ENCODE data around the gene SNX20. TPM values are rescaled to one million over a fixed set of nuclear protein-coding genes. Genes with fewer than 3 reads are reported as not detected.

The SNX20 gene
- total and polyA plus RNA-seq, 2 of the 13 experiments (the other 11 are each of a cell fraction or from before 2014, with no cell fraction given), result not detected

GRCh38 chr16:50667497-50668367 is 13.4 kb downstream of the SNX20 start (continued):
- TF ChIP-seq, protein P1, sequence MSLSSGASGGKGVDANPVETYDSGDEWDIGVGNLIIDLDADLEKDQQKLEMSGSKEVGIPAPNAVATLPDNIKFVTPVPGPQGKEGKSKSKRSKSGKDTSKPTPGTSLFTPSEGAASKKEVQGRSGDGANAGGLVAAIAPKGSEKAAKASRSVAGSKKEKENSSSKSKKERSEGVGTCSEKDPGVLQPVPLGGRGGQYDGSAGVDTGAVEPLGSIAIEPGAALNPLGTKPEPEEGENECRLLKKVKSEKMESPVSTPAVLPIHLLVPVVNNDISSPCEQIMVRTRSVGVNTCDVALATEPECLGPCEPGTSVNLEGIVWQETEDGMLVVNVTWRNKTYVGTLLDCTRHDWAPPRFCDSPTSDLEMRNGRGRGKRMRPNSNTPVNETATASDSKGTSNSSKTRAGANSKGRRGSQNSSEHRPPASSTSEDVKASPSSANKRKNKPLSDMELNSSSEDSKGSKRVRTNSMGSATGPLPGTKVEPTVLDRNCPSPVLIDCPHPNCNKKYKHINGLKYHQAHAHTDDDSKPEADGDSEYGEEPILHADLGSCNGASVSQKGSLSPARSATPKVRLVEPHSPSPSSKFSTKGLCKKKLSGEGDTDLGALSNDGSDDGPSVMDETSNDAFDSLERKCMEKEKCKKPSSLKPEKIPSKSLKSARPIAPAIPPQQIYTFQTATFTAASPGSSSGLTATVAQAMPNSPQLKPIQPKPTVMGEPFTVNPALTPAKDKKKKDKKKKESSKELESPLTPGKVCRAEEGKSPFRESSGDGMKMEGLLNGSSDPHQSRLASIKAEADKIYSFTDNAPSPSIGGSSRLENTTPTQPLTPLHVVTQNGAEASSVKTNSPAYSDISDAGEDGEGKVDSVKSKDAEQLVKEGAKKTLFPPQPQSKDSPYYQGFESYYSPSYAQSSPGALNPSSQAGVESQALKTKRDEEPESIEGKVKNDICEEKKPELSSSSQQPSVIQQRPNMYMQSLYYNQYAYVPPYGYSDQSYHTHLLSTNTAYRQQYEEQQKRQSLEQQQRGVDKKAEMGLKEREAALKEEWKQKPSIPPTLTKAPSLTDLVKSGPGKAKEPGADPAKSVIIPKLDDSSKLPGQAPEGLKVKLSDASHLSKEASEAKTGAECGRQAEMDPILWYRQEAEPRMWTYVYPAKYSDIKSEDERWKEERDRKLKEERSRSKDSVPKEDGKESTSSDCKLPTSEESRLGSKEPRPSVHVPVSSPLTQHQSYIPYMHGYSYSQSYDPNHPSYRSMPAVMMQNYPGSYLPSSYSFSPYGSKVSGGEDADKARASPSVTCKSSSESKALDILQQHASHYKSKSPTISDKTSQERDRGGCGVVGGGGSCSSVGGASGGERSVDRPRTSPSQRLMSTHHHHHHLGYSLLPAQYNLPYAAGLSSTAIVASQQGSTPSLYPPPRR (CRISPR knock-in tag; IDR thresholded peaks at IDR 0.05; ENCODE audit: borderline replicate concordance), result 0 out of 2 replicates have a peak, but pooled peaks have one; percentile 19
- peak; percentile 63; the same call in 1 of the 2 replicates for TF ChIP-seq HDAC1 (CRISPR knock-in tag; IDR thresholded peaks at IDR 0.05)
- TF ChIP-seq UBTF (CRISPR knock-in tag; IDR thresholded peaks at IDR 0.05), result peak; percentile 43

All from HepG2 (cell line).